ENCODE results near the gene SHC2. TPM values are rescaled to one million over a fixed set of nuclear protein-coding genes. Genes with fewer than 3 reads are reported as not detected.
"Not testable (repeated sequence)": the region's sequence is repeated elsewhere in the genome, so short reads cannot be mapped to it uniquely, and the experiment has no call there.

Gene SHC2
- total RNA-seq, 1 experiment from 2014 or later: 0.18 TPM

DNA sequence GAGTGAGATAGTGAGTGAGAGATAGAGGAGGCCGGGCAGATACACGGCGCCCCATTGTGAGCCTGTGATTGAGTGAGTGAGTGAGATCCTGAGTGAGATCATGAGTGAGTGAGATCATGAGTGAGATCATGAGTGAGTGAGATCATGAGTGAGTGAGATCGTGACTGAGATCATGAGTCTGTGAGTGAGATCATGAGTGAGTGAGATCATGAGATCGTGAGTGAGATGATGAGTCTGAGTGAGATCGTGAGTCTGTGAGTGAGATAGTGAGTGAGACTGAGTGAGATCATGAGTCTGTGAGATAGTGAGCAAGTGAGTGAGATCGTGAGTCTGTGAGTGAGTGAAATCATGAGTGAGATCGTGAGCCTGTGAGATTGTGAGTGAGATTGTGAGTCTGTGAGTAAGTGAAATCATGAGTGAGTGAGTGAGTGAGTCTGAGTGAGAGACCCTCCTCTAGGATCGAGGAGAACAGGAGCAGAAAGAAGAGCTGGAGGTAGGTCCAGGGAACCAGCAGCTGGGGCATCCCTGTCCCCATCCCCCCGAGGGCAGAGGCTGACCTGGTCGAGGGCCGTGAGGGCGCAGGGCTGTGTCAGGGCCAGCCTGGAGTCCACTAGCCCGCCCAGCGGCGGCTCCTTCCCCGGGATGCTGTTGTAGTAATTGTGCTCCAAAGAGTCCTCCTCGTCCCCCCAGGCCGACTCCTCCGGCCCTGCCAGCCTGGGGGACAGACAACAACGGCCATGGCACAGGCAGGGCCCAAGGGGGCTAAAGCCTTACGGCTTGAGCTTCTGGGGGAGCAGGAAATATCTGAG is 26.5 kb downstream of the SHC2 start:
- no peaks in the 10 kb centered on the region for H4K20me1 ChIP-seq (ENCODE audit: low read length)
- ChIA-PET CTCF (no interaction called here), POLR2A (ENCODE audit: unreplicated experiment) (no interaction called here)
- no peaks in the 10 kb centered on the region for H3K27me3 ChIP-seq (ENCODE audit: low read length)
- H3K4me3 ChIP-seq (ENCODE audit: low read length): no peak overlapping the region
- TF ChIP-seq EZH2phosphoT487 (IDR thresholded peaks at IDR 0.05; ENCODE audit: borderline replicate concordance, low read length) (no peak), EZH2 (IDR thresholded peaks at IDR 0.05; ENCODE audit: low read length, unreplicated experiment) (no peak)
- TF ChIP-seq, protein P1, sequence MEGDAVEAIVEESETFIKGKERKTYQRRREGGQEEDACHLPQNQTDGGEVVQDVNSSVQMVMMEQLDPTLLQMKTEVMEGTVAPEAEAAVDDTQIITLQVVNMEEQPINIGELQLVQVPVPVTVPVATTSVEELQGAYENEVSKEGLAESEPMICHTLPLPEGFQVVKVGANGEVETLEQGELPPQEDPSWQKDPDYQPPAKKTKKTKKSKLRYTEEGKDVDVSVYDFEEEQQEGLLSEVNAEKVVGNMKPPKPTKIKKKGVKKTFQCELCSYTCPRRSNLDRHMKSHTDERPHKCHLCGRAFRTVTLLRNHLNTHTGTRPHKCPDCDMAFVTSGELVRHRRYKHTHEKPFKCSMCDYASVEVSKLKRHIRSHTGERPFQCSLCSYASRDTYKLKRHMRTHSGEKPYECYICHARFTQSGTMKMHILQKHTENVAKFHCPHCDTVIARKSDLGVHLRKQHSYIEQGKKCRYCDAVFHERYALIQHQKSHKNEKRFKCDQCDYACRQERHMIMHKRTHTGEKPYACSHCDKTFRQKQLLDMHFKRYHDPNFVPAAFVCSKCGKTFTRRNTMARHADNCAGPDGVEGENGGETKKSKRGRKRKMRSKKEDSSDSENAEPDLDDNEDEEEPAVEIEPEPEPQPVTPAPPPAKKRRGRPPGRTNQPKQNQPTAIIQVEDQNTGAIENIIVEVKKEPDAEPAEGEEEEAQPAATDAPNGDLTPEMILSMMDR (conservative IDR thresholded peaks at IDR 0.05; ENCODE audit: low read depth, low read length): no peak
- H3K4me1 ChIP-seq (ENCODE audit: insufficient read depth, low read length): no peaks in the 10 kb centered on the region
- no peaks in the 10 kb centered on the region for H3K9me2 ChIP-seq (replicated peaks; ENCODE audit: low read length)
- H3K36me3 ChIP-seq (ENCODE audit: low read depth, low read length): no peaks in the 10 kb centered on the region
- no peak overlapping the region for H3K9ac ChIP-seq (ENCODE audit: low read length)
- no peaks in the 10 kb centered on the region for H3K9me3 ChIP-seq (ENCODE audit: low read length)
- intact Hi-C loops (cut with micrococcal nuclease): no loop called here
- ATAC-seq (no peak), DNase-seq (no peak)
- BruUV-seq (replicated peaks): no TSS peak
- H3K79me2 ChIP-seq (ENCODE audit: low read length): no peaks in the 10 kb centered on the region
- H2AFZ ChIP-seq (ENCODE audit: low read length): no peak overlapping the region
- no peak overlapping the region for H3K4me2 ChIP-seq (ENCODE audit: low read length)
- no peaks in the 10 kb centered on the region for H3F3A ChIP-seq (ENCODE audit: low read length, unreplicated experiment)
- H3K27ac ChIP-seq (ENCODE audit: low read length): no peak overlapping the region

- Histone ChIP-seq H3K4me3 (ENCODE audit: low read length) (no peak overlapping the region), H3K4me1 (ENCODE audit: insufficient read depth, low read length) (no peaks in the 10 kb centered on the region), H3K79me2 (ENCODE audit: low read length) (no peaks in the 10 kb centered on the region), H3K27ac (ENCODE audit: low read length) (no peak overlapping the region), H2AFZ (ENCODE audit: low read length) (no peak overlapping the region), H3F3A (ENCODE audit: low read length, unreplicated experiment) (no peaks in the 10 kb centered on the region), H3K36me3 (ENCODE audit: low read depth, low read length) (no peaks in the 10 kb centered on the region), H4K20me1 (ENCODE audit: low read length) (no peaks in the 10 kb centered on the region), H3K9me3 (ENCODE audit: low read length) (no peaks in the 10 kb centered on the region), H3K9me2 (replicated peaks; ENCODE audit: low read length) (no peaks in the 10 kb centered on the region), H3K4me2 (ENCODE audit: low read length) (no peak overlapping the region), H3K27me3 (ENCODE audit: low read length) (no peaks in the 10 kb centered on the region), H3K9ac (ENCODE audit: low read length) (no peak overlapping the region)
- POLR2A ChIA-PET (ENCODE audit: unreplicated experiment): no interaction called here
- CTCF ChIA-PET: no interaction called here
- no peak for TF ChIP-seq EZH2 (IDR thresholded peaks at IDR 0.05; ENCODE audit: low read length, unreplicated experiment)
- TF ChIP-seq, protein P1 (conservative IDR thresholded peaks at IDR 0.05; ENCODE audit: low read depth, low read length): no peak
- no peak for TF ChIP-seq EZH2phosphoT487 (IDR thresholded peaks at IDR 0.05; ENCODE audit: borderline replicate concordance, low read length)
- intact Hi-C loops (cut with micrococcal nuclease): no loop called here
- ATAC-seq (no peak), DNase-seq (no peak)
- no TSS peak for BruUV-seq (replicated peaks)
Measured at GRCh38 chr19:430701-431100, 30.1 kb downstream of the SHC2 start.

DNA sequence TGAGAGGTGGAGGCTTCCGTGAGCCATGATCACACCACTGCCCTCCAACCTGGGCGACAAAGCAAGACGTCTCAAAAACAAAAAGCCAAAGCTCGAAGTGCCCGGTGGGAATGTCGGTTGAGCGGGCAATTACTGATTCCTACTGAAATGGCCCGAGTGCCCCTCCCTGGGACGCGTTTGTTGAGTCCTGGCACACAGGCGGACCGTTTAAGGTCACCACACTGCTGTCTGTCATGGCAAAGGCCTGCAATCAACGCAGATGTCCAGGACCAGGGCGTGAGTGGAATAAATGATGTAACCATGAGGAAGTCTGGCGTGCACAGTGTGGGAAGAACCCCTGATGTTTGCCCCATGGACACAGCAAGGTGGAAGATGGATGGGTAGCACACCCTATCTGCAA is 32.7 kb downstream of the SHC2 start:
- POLR2A ChIA-PET (ENCODE audit: unreplicated experiment): no interaction called here
- H3F3A ChIP-seq (ENCODE audit: low read length, unreplicated experiment): no peaks in the 10 kb centered on the region
- H3K27me3 ChIP-seq (ENCODE audit: low read length): no peaks in the 10 kb centered on the region
- H4K20me1 ChIP-seq (ENCODE audit: low read length): no peaks in the 10 kb centered on the region
- no peak overlapping the region for H2AFZ ChIP-seq (ENCODE audit: low read length)
- H3K27ac ChIP-seq (ENCODE audit: low read length): no peak overlapping the region
- DNase-seq (no peak), ATAC-seq (no peak)
- intact Hi-C loops (cut with micrococcal nuclease): no loop called here
- BruUV-seq (replicated peaks): no TSS peak
- no peaks in the 10 kb centered on the region for H3K9me2 ChIP-seq (replicated peaks; ENCODE audit: low read length)
- H3K4me1 ChIP-seq (ENCODE audit: insufficient read depth, low read length): no peaks in the 10 kb centered on the region
- no peak for TF ChIP-seq EZH2phosphoT487 (IDR thresholded peaks at IDR 0.05; ENCODE audit: borderline replicate concordance, low read length)
- TF ChIP-seq, protein P1 (conservative IDR thresholded peaks at IDR 0.05; ENCODE audit: low read depth, low read length): no peak
- no peak for TF ChIP-seq EZH2 (IDR thresholded peaks at IDR 0.05; ENCODE audit: low read length, unreplicated experiment)
- H3K9me3 ChIP-seq (ENCODE audit: low read length): no peaks in the 10 kb centered on the region
- H3K79me2 ChIP-seq (ENCODE audit: low read length): no peaks in the 10 kb centered on the region
- no peak overlapping the region for H3K9ac ChIP-seq (ENCODE audit: low read length)
- H3K4me3 ChIP-seq (ENCODE audit: low read length): no peak overlapping the region
- CTCF ChIA-PET: no interaction called here
- H3K4me2 ChIP-seq (ENCODE audit: low read length): no peak overlapping the region
- H3K36me3 ChIP-seq (ENCODE audit: low read depth, low read length): no peaks in the 10 kb centered on the region

DNA sequence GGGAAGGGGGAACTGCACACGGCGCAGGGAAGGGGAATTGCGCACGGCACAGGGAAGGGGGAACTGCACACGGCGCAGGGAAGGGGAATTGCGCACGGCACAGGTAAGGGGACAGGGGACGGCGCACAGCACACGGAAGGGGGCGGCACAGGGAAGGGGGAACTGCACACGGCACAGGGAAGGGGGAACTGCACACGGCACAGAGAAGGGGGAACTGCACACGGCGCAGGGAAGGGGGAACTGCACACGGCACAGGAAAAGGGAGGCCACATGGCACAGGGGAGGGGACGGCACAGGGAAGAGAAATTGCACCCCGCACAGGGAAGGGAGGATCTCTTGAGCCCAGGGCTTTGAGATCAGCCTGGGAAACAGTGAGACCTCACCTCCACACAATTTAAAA is 33.2 kb downstream of the SHC2 start:
- POLR2A ChIA-PET (ENCODE audit: unreplicated experiment); ATAC-seq; H3K36me3 ChIP-seq (ENCODE audit: low read depth, low read length): not testable (repeated sequence)

More for the DNA sequence above, 33.2 kb downstream of the SHC2 start:
- intact Hi-C loops (cut with micrococcal nuclease); H3K9me2 ChIP-seq (replicated peaks; ENCODE audit: low read length); H3K4me1 ChIP-seq (ENCODE audit: insufficient read depth, low read length); DNase-seq; H3K9me3 ChIP-seq (ENCODE audit: low read length); H3K9ac ChIP-seq (ENCODE audit: low read length); H3F3A ChIP-seq (ENCODE audit: low read length, unreplicated experiment); H4K20me1 ChIP-seq (ENCODE audit: low read length); H2AFZ ChIP-seq (ENCODE audit: low read length); H3K27me3 ChIP-seq (ENCODE audit: low read length); BruUV-seq (replicated peaks); H3K4me3 ChIP-seq (ENCODE audit: low read length); CTCF ChIA-PET; H3K79me2 ChIP-seq (ENCODE audit: low read length); H3K27ac ChIP-seq (ENCODE audit: low read length); H3K4me2 ChIP-seq (ENCODE audit: low read length): not testable (repeated sequence)

All from PC-3 (cell line).